GM23248 (cell line): ENCODE results near the gene ULK4. TPM values are rescaled to one million over a fixed set of nuclear protein-coding genes. Genes with fewer than 3 reads are reported as not detected.

Source experiments
- DNase-seq: peaks from one replicate; pipeline ENCODE4 v3.0.0-alpha.2; 2015
- H2AFZ ChIP-seq: fragments of 200-600 bp; sonication (generic); 2 replicates; pipeline ENCODE4 v1.6.1; 2016; ENCODE audit warnings: antibody characterized with exemption
- H3F3A ChIP-seq: fragments of 200-600 bp; sonication (generic); 2 replicates; pipeline ENCODE4 v1.6.1; 2016; ENCODE audit warnings: mild to moderate bottlenecking, antibody characterized with exemption, mixed run types; ENCODE audit not compliant: insufficient read depth
- H3K27ac ChIP-seq: fragments of 200-600 bp; sonication (generic); 2 replicates; pipeline ENCODE4 v1.5.1; 2016; ENCODE audit warnings: mild to moderate bottlenecking
- H3K27me3 ChIP-seq: fragments of 200-600 bp; sonication (generic); replicated peaks from 2 replicates; pipeline ENCODE4 v1.6.1; 2016; ENCODE audit warnings: mild to moderate bottlenecking; ENCODE audit not compliant: insufficient read depth
- H3K36me3 ChIP-seq: fragments of 200-600 bp; sonication (generic); 2 replicates; pipeline ENCODE4 v1.6.1; 2016; ENCODE audit warnings: low read depth, mild to moderate bottlenecking
- H3K4me1 ChIP-seq: fragments of 200-600 bp; sonication (generic); 2 replicates; pipeline ENCODE4 v1.6.1; 2016; ENCODE audit warnings: mild to moderate bottlenecking; ENCODE audit not compliant: insufficient read depth
- H3K4me2 ChIP-seq: fragments of 200-600 bp; sonication (generic); one replicate; pipeline ENCODE4 v1.6.1; 2016; ENCODE audit warnings: mild to moderate bottlenecking; ENCODE audit not compliant: unreplicated experiment
- H3K4me3 ChIP-seq: fragments of 200-600 bp; sonication (generic); 2 replicates; pipeline ENCODE4 v1.5.1; 2016; ENCODE audit warnings: mild to moderate bottlenecking
- H3K79me2 ChIP-seq: fragments of 200-600 bp; sonication (generic); 2 replicates; pipeline ENCODE4 v1.6.1; 2016; ENCODE audit warnings: mild to moderate bottlenecking; ENCODE audit not compliant: insufficient read depth
- H3K9ac ChIP-seq: fragments of 200-600 bp; sonication (generic); 2 replicates; pipeline ENCODE4 v1.6.1; 2016; ENCODE audit warnings: mild to moderate bottlenecking
- H3K9me2 ChIP-seq: fragments of 200-600 bp; sonication (generic); 2 replicates; pipeline ENCODE4 v1.6.1; 2016; ENCODE audit warnings: mixed run types, mild to moderate bottlenecking, moderate library complexity; ENCODE audit not compliant: insufficient read depth
- H3K9me3 ChIP-seq: fragments of 200-600 bp; sonication (generic); one replicate; pipeline ENCODE4 v1.6.1; 2017; ENCODE audit warnings: low read depth
- H4K20me1 ChIP-seq: fragments of 200-600 bp; sonication (generic); 2 replicates; pipeline ENCODE4 v1.6.0; 2016; ENCODE audit not compliant: insufficient read depth
- EZH2 ChIP-seq: fragments of 200-600 bp; sonication (generic); IDR thresholded peaks from 2 replicates; pipeline ENCODE4 v1.6.1; 2018; ENCODE audit warnings: antibody characterized with exemption, mild to moderate bottlenecking; ENCODE audit not compliant: insufficient read depth, poor library complexity, severe bottlenecking
- EZH2phosphoT487 ChIP-seq: fragments of 200-600 bp; sonication (generic); IDR thresholded peaks from 2 replicates; pipeline ENCODE4 v1.6.1; 2018; ENCODE audit warnings: antibody characterized with exemption, moderate library complexity, mild to moderate bottlenecking, low read depth; ENCODE audit not compliant: insufficient read depth
- WGBS, 2 experiments: methylation state at CpG; one replicate each; pipeline ENCODE4 v1.1.6; 2015 to 2017; ENCODE audit warnings: low lambda C conversion rate in 2 of 2, low coverage in 1 of 2; ENCODE audit errors: missing lambda C conversion rate in 2 of 2; 5-methylcytosine and 5-hydroxymethylcytosine counted together
- in situ Hi-C: fragments of 300-500 bp; cut with MboI; formaldehyde crosslinking; loops from 2 replicates; pipeline ENCODE4 v1.15.0; 2020
- polyA plus RNA-seq: library from polyadenylated mRNA; unstranded; fragments of >200 nt; fragmentation: Nextera tagmentation; extraction: Ambion mirVana; gene quantifications from 2 replicates; pipeline ENCODE4 v1.2.1, GENCODE V29; 2016
- total RNA-seq: library from RNA; depleted of rRNA; stranded (reverse); fragments of >200 nt; shearing (Covaris generic); gene quantifications from 2 replicates; pipeline ENCODE4 v1.2.3, GENCODE V29; 2014

The ULK4 gene
- total and polyA plus RNA-seq, 2 experiments from 2014 or later = 3.5 to 20.3 TPM

DNA sequence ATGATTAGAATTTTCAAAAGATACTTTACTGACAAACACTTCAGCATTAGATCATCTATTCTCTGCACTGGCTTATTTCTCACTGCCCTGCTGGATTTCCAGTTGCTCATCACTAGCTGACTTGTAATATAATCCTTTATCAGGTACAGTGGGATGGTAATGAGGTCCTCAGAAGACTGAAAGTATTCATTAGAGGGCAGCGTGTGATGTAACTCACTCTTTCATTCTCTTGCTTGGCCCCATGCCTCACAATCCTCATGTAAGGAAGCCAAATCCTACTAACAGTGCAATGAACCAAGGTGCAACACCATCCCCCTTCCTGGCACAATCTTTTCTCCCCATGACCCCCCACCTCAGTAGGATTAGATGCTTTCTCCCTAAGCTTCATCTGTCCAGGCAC is 472.7 kb downstream of the ULK4 start:
- no peaks in the 10 kb centered on the region for H3K79me2 ChIP-seq
- no peaks in the 10 kb centered on the region for H3K9me3 ChIP-seq
- no peaks in the 10 kb centered on the region for H3K9me2 ChIP-seq
- no peaks in the 10 kb centered on the region for H3K27me3 ChIP-seq
- H3K4me3 ChIP-seq = no peak overlapping the region
- WGBS, 2 experiments = 3 to 8% methylated on average over 1 of the region's 1 CpG
- no peak overlapping the region for H3K27ac ChIP-seq
- no peaks in the 10 kb centered on the region for H3F3A ChIP-seq
- DNase-seq = no peak
- no peaks in the 10 kb centered on the region for H3K36me3 ChIP-seq
- no peak for TF ChIP-seq EZH2
- TF ChIP-seq EZH2phosphoT487 = no peak
- in situ Hi-C loops = no loop called here
- no peak overlapping the region for H3K4me2 ChIP-seq
- H3K9ac ChIP-seq = no peak overlapping the region
- H3K4me1 ChIP-seq = no peaks in the 10 kb centered on the region
- H4K20me1 ChIP-seq = no peaks in the 10 kb centered on the region
- H2AFZ ChIP-seq = no peak overlapping the region

- H3K9me3 ChIP-seq = no peaks in the 10 kb centered on the region
- no peak overlapping the region for H3K27ac ChIP-seq
- no peaks in the 10 kb centered on the region for H3K36me3 ChIP-seq
- H3K4me2 ChIP-seq = no peak overlapping the region
- no peaks in the 10 kb centered on the region for H3K4me1 ChIP-seq
- no peaks in the 10 kb centered on the region for H3K79me2 ChIP-seq
- H2AFZ ChIP-seq = no peak overlapping the region
- in situ Hi-C loops = no loop called here
- DNase-seq = no peak
- H3F3A ChIP-seq = no peaks in the 10 kb centered on the region
- no peaks in the 10 kb centered on the region for H4K20me1 ChIP-seq
- no peak overlapping the region for H3K9ac ChIP-seq
- TF ChIP-seq EZH2phosphoT487 (no peak), EZH2 (no peak)
- no peak overlapping the region for H3K4me3 ChIP-seq
- H3K27me3 ChIP-seq = no peaks in the 10 kb centered on the region
- H3K9me2 ChIP-seq = no peaks in the 10 kb centered on the region
Measured at GRCh38 chr3:41488501-41488900, 473.4 kb downstream of the ULK4 start.

DNA sequence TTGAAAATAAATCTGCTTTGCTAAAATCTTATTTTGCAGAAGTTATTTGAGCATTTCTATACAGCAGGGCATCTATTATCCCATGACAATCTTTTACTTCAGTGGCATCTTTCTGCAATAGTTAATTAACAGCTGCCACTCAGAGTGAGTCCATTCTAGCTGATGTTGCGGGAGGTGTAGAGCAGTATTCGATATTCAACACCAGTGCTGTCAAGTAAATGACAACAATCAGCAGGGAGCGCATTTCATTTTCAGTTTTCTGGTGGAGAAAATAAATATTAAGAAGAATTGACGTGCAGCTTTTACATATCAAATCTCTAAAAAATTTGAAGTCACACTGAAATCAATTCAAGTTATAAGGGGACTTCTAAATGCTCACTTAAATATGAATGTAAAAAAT is 476.4 kb downstream of the ULK4 start:
- Histone ChIP-seq H3K4me1 (no peaks in the 10 kb centered on the region), H2AFZ (no peak overlapping the region), H3K79me2 (no peaks in the 10 kb centered on the region), H3K4me2 (no peak overlapping the region), H3K9me2 (no peaks in the 10 kb centered on the region), H3K27me3 (no peaks in the 10 kb centered on the region), H3K9ac (no peak overlapping the region), H3K4me3 (no peak overlapping the region), H3K27ac (no peak overlapping the region), H3F3A (no peaks in the 10 kb centered on the region), H3K9me3 (no peaks in the 10 kb centered on the region), H3K36me3 (no peaks in the 10 kb centered on the region), H4K20me1 (no peaks in the 10 kb centered on the region)
- 74 to 78% methylated on average over 4 of the region's 4 CpGs for WGBS, 2 experiments
- in situ Hi-C loops = no loop called here
- no peak for TF ChIP-seq EZH2
- DNase-seq = no peak

GRCh38 chr3:41482134-41482533 is 479.8 kb downstream of the ULK4 start:
- H3F3A ChIP-seq = no peaks in the 10 kb centered on the region
- WGBS, 2 experiments = 62% methylated on average over 2 of the region's 2 CpGs
- no peaks in the 10 kb centered on the region for H4K20me1 ChIP-seq

GRCh38 chr3:41478278-41478677 is 483.6 kb downstream of the ULK4 start:
- WGBS, 2 experiments = 7 to 10% methylated on average over 1 of the region's 1 CpG
- H4K20me1 ChIP-seq = no peaks in the 10 kb centered on the region
- no peak for DNase-seq
- no peak overlapping the region for H3K4me3 ChIP-seq
- no peaks in the 10 kb centered on the region for H3K9me2 ChIP-seq
- no peak overlapping the region for H3K9ac ChIP-seq
- in situ Hi-C loops = no loop called here
- no peak overlapping the region for H2AFZ ChIP-seq
- TF ChIP-seq EZH2 (no peak), EZH2phosphoT487 (no peak)
- no peaks in the 10 kb centered on the region for H3K27me3 ChIP-seq
- H3K4me1 ChIP-seq = no peaks in the 10 kb centered on the region
- H3K79me2 ChIP-seq = no peaks in the 10 kb centered on the region
- H3K4me2 ChIP-seq = no peak overlapping the region
- no peaks in the 10 kb centered on the region for H3F3A ChIP-seq
- no peaks in the 10 kb centered on the region for H3K36me3 ChIP-seq
- H3K9me3 ChIP-seq = no peaks in the 10 kb centered on the region
- H3K27ac ChIP-seq = no peak overlapping the region

More at GRCh38 chr3:41482134-41482533, 479.8 kb downstream of the ULK4 start:
- Histone ChIP-seq H3K36me3 (no peaks in the 10 kb centered on the region), H2AFZ (no peak overlapping the region), H3K9me2 (no peaks in the 10 kb centered on the region), H3K4me3 (no peak overlapping the region), H3K79me2 (no peaks in the 10 kb centered on the region), H3K4me1 (no peaks in the 10 kb centered on the region), H3K4me2 (no peak overlapping the region), H3K27ac (no peak overlapping the region), H3K27me3 (no peaks in the 10 kb centered on the region), H3K9me3 (no peaks in the 10 kb centered on the region), H3K9ac (no peak overlapping the region)
- in situ Hi-C loops = no loop called here
- DNase-seq = no peak
- TF ChIP-seq EZH2 (no peak), EZH2phosphoT487 (no peak)
